Stimulated activated CD4-positive, alpha-beta T cell treated with anti-CD3 and anti-CD28 coated beads, TNF-alpha, amount 100 ng/mL, for 1 hour (primary cell): ENCODE results near the gene RPTOR.
"Not testable (repeated sequence)": the region's sequence is repeated elsewhere in the genome, so short reads cannot be mapped to it uniquely, and the experiment has no call there.

ENCODE experiments used
- DNase-seq, 3 donors: peaks; one replicate each; pipeline ENCODE4 v3.0.0-alpha.2; 2020; ENCODE audit warnings: low read depth in 3 of 3, low spot score in 1 of 3

Gene RPTOR

GRCh38 chr17:80692931-80693467 lies 148.4 kb downstream of the RPTOR start:
- no peak for DNase-seq

- DNase-seq: no peak
Measured at GRCh38 chr17:80693511-80693910, 148.9 kb downstream of the RPTOR start.

- no peak for DNase-seq
Measured at GRCh38 chr17:80694085-80694991, 149.7 kb downstream of the RPTOR start.

- no peak for DNase-seq
Measured at GRCh38 chr17:80694992-80695912, 150.6 kb downstream of the RPTOR start.

- DNase-seq: no peak
Measured at GRCh38 chr17:80695979-80696378, 151.3 kb downstream of the RPTOR start.

GRCh38 chr17:80696456-80696855 lies 151.8 kb downstream of the RPTOR start:
- no peak for DNase-seq

GRCh38 chr17:80696964-80697363 lies 152.3 kb downstream of the RPTOR start:
- DNase-seq: no peak

GRCh38 chr17:80698297-80698696 lies 153.7 kb downstream of the RPTOR start:
- no peak for DNase-seq

- not testable (repeated sequence) for DNase-seq
Measured at GRCh38 chr17:80699205-80699604, 154.6 kb downstream of the RPTOR start.

- no peak for DNase-seq
Measured at GRCh38 chr17:80701730-80702129, 157.1 kb downstream of the RPTOR start.

GRCh38 chr17:80702315-80703141 lies 157.9 kb downstream of the RPTOR start:
- DNase-seq: no peak

GRCh38 chr17:80703142-80703478 lies 158.5 kb downstream of the RPTOR start:
- DNase-seq: no peak

- DNase-seq: no peak
Measured at GRCh38 chr17:80704381-80704819, 159.8 kb downstream of the RPTOR start.

GRCh38 chr17:80704894-80705293 lies 160.3 kb downstream of the RPTOR start:
- no peak for DNase-seq

- DNase-seq: no peak
Measured at GRCh38 chr17:80705988-80706387, 161.3 kb downstream of the RPTOR start.

GRCh38 chr17:80706463-80706867 lies 161.8 kb downstream of the RPTOR start:
- DNase-seq: no peak

- no peak for DNase-seq
Measured at GRCh38 chr17:80708480-80708879, 163.8 kb downstream of the RPTOR start.

- no peak for DNase-seq
Measured at GRCh38 chr17:80709090-80709695, 164.6 kb downstream of the RPTOR start.

GRCh38 chr17:80710714-80711302 lies 166.2 kb downstream of the RPTOR start:
- DNase-seq: no peak

- no peak for DNase-seq
Measured at GRCh38 chr17:80712089-80712488, 167.5 kb downstream of the RPTOR start.
